Fibroblast of lung (primary cell): ENCODE data around the gene ADGRV1. TPM values are rescaled to one million over a fixed set of nuclear protein-coding genes. Genes with fewer than 3 reads are reported as not detected.

ENCODE experiments used
- DNase-seq, 2 donors: peaks; one replicate each; pipeline versions ENCODE4 v3.0.0 to v3.0.0-alpha.2; 2010; ENCODE audit warnings: low read depth in 2 of 2
- H2AFZ ChIP-seq: 2 replicates; pipeline ENCODE4 v1.5.1; 2012; ENCODE audit warnings: low read length, control low read depth, inconsistent platforms
- H3K27ac ChIP-seq: 2 replicates; pipeline ENCODE4 v1.5.1; 2011; ENCODE audit warnings: low read length, control low read depth; ENCODE audit not compliant: insufficient read depth
- H3K27me3 ChIP-seq: 2 replicates; pipeline ENCODE4 v1.5.1; 2011; ENCODE audit warnings: mild to moderate bottlenecking, low read length; ENCODE audit not compliant: control insufficient read depth, insufficient read depth
- H3K36me3 ChIP-seq: 2 replicates; pipeline ENCODE4 v1.5.1; 2011; ENCODE audit warnings: low read length; ENCODE audit not compliant: control insufficient read depth, insufficient read depth
- H3K4me1 ChIP-seq: 2 replicates; pipeline ENCODE4 v1.5.1; 2011; ENCODE audit warnings: low read length; ENCODE audit not compliant: control insufficient read depth, insufficient read depth; ENCODE audit errors: extremely low read depth
- H3K4me2 ChIP-seq: 2 replicates; pipeline ENCODE4 v1.5.1; 2011; ENCODE audit warnings: low read length, control low read depth; ENCODE audit not compliant: insufficient read depth; ENCODE audit errors: extremely low read depth
- H3K4me3 ChIP-seq, 4 experiments: fragments of 200-600 bp in 1 of 4; sonication (generic) in 1 of 4; replicated peaks in 1 of 4; 2 replicates each; pipeline ENCODE4 v1.5.1; 2011 to 2016; ENCODE audit warnings: low read length in 4 of 4, low read depth in 3 of 4, mild to moderate bottlenecking in 3 of 4, control low read depth in 2 of 4, inconsistent platforms in 1 of 4, mixed read lengths in 1 of 4; ENCODE audit not compliant: insufficient read depth in 1 of 4; ENCODE audit errors: control extremely low read depth in 1 of 4
- H3K79me2 ChIP-seq: 2 replicates; pipeline ENCODE4 v1.5.1; 2012; ENCODE audit warnings: mild to moderate bottlenecking, low read length, inconsistent platforms; ENCODE audit not compliant: control insufficient read depth, insufficient read depth
- H3K9ac ChIP-seq: 2 replicates; pipeline ENCODE4 v1.5.1; 2011; ENCODE audit warnings: mild to moderate bottlenecking, low read length, control low read depth; ENCODE audit not compliant: insufficient read depth
- H3K9me3 ChIP-seq: 2 replicates; pipeline ENCODE4 v1.5.1; 2012; ENCODE audit warnings: low read depth, low read length; ENCODE audit not compliant: control insufficient read depth, insufficient read depth
- H4K20me1 ChIP-seq: 2 replicates; pipeline ENCODE4 v1.5.1; 2011; ENCODE audit warnings: low read length; ENCODE audit not compliant: control insufficient read depth, insufficient read depth; ENCODE audit errors: extremely low read depth
- EZH2 ChIP-seq: IDR thresholded peaks from 2 replicates; pipeline ENCODE4 v1.5.1; 2012; ENCODE audit warnings: low read length, control low read depth, mild to moderate bottlenecking; ENCODE audit errors: missing control alignments
- polyA plus RNA-seq, 2 donors: library from polyadenylated mRNA; depleted of rRNA in 1 of 2; stranded (reverse) in 1 of 2; unstranded in 1 of 2; fragments of >200 nt; gene quantifications; 2 replicates each; pipeline ENCODE4 v1.2.1, GENCODE V29; 2011 to 2012; ENCODE audit warnings: missing spikeins in 1 of 2
- total RNA-seq: library from RNA; depleted of rRNA; stranded (reverse); fragments of >200 nt; gene quantifications from 2 replicates; pipeline ENCODE4 v1.2.1, GENCODE V29; 2014
- TF ChIP-seq, protein P1 (sequence below), 2 donors: IDR thresholded peaks in 1 of 2; conservative IDR thresholded peaks in 1 of 2; 1 replicate in 1 of 2; 2 replicates in 1 of 2; pipeline ENCODE4 v1.5.1; 2011 to 2012; ENCODE audit warnings: low read length in 2 of 2, control low read depth in 1 of 2, inconsistent platforms in 1 of 2, low read depth in 1 of 2, mild to moderate bottlenecking in 1 of 2

The ADGRV1 gene
- total and polyA plus RNA-seq, 2 donors (not counting 1 experiment from before 2014, with no cell fraction given), result 0.15 to 0.17 TPM

DNA sequence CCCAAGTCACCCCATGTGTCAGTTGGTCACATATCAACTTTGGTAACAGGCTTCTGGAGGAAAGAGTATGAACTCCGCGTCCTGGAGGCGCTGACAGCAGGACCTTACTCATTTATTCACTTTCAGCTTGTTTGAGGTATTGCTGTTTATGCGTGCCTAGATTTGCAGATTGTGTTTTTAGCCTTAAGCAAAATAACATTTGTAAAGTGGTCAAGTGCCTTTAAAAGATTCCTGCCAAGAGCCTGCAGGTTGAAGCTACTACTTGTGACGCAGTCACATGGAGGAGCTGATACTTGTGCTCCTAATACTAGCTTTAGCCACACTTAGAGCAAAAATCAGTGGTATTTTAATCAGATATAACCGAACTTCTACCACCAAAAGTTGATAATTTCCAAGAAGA lies 351.3 kb downstream of the ADGRV1 start:
- no peak overlapping the region for H3K4me3 ChIP-seq
- TF ChIP-seq EZH2, result no peak
- TF ChIP-seq, protein P1, sequence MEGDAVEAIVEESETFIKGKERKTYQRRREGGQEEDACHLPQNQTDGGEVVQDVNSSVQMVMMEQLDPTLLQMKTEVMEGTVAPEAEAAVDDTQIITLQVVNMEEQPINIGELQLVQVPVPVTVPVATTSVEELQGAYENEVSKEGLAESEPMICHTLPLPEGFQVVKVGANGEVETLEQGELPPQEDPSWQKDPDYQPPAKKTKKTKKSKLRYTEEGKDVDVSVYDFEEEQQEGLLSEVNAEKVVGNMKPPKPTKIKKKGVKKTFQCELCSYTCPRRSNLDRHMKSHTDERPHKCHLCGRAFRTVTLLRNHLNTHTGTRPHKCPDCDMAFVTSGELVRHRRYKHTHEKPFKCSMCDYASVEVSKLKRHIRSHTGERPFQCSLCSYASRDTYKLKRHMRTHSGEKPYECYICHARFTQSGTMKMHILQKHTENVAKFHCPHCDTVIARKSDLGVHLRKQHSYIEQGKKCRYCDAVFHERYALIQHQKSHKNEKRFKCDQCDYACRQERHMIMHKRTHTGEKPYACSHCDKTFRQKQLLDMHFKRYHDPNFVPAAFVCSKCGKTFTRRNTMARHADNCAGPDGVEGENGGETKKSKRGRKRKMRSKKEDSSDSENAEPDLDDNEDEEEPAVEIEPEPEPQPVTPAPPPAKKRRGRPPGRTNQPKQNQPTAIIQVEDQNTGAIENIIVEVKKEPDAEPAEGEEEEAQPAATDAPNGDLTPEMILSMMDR (conservative IDR thresholded peaks at IDR 0.05 in 1 of 2, IDR thresholded peaks at IDR 0.05 in 1 of 2; ENCODE audit: low read depth in 1 of 2, low read length in 2 of 2), result no peak

DNA sequence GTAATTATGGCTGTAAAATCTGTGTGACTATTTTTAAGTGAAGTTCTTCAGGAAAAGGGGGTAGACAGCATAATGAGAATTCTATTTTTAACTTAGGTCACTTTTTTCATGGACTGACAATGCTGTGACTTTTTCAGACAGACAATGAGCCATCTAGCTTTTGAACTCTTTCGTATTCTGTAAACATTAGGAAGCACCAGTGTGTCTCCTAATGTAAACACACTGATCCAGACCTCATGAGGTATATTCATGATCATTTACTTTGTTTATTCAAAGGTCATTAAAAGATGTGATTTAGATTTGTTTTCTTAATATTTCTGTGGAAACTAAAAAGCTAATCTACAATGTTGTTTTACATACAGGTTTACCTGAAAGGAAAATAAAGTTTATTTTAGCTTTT lies 352.6 kb downstream of the ADGRV1 start:
- Histone ChIP-seq H3K36me3 (no peaks in the 10 kb centered on the region), H2AFZ (no peak overlapping the region), H3K79me2 (no peaks in the 10 kb centered on the region), H3K27ac (no peak overlapping the region), H3K9me3 (no peaks in the 10 kb centered on the region), H4K20me1 (no peaks in the 10 kb centered on the region), H3K27me3 (no peaks in the 10 kb centered on the region), H3K4me1 (no peaks in the 10 kb centered on the region), H3K4me3 (no peak overlapping the region), H3K9ac (no peak overlapping the region), H3K4me2 (no peak overlapping the region)
- DNase-seq, result no peak
- TF ChIP-seq EZH2, result no peak
- TF ChIP-seq, protein P1 (conservative IDR thresholded peaks at IDR 0.05 in 1 of 2, IDR thresholded peaks at IDR 0.05 in 1 of 2; ENCODE audit: low read depth in 1 of 2, low read length in 2 of 2), result no peak

More for the DNA sequence above, 351.3 kb downstream of the ADGRV1 start:
- H3K9me3 ChIP-seq, result no peaks in the 10 kb centered on the region
- no peak overlapping the region for H2AFZ ChIP-seq
- H3K4me2 ChIP-seq, result no peak overlapping the region
- no peaks in the 10 kb centered on the region for H3K4me1 ChIP-seq
- no peak overlapping the region for H3K9ac ChIP-seq
- no peaks in the 10 kb centered on the region for H3K27me3 ChIP-seq
- H3K79me2 ChIP-seq, result no peaks in the 10 kb centered on the region
- DNase-seq, result no peak
- no peak overlapping the region for H3K27ac ChIP-seq
- H3K36me3 ChIP-seq, result no peaks in the 10 kb centered on the region
- H4K20me1 ChIP-seq, result no peaks in the 10 kb centered on the region

DNA sequence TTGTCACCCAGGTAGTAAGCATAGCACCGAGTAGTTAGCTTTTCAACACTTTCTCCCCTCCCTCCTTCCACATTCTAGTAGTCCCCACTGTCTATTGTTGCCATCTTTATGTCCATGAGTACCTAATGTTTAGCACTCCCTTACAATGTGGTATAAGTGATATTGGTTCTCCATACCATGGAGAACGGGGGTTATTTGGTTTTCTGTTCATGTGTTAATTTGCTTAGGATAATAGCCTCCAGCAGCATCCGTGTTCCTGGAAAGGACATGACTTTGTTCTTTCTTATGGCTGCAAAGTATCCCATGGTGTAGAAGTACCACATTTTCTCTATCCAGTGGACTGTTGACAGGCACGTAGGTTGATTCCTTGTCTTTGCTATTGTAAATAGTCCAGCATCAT lies 353.9 kb downstream of the ADGRV1 start:
- TF ChIP-seq, protein P1 (conservative IDR thresholded peaks at IDR 0.05 in 1 of 2, IDR thresholded peaks at IDR 0.05 in 1 of 2; ENCODE audit: low read depth in 1 of 2, low read length in 2 of 2), result no peak
- H3K36me3 ChIP-seq, result no peaks in the 10 kb centered on the region
- no peak overlapping the region for H2AFZ ChIP-seq

More for the DNA sequence above, 353.9 kb downstream of the ADGRV1 start:
- H3K4me3 ChIP-seq, result no peak overlapping the region
- no peak for DNase-seq
- no peak overlapping the region for H3K9ac ChIP-seq
- H3K27me3 ChIP-seq, result no peaks in the 10 kb centered on the region
- no peaks in the 10 kb centered on the region for H3K9me3 ChIP-seq
- H4K20me1 ChIP-seq, result no peaks in the 10 kb centered on the region
- H3K27ac ChIP-seq, result no peak overlapping the region
- no peaks in the 10 kb centered on the region for H3K4me1 ChIP-seq
- no peak overlapping the region for H3K4me2 ChIP-seq
- H3K79me2 ChIP-seq, result no peaks in the 10 kb centered on the region
